GM21390 (cell line): ENCODE measurements around the gene TENM3.
"Not testable (repeated sequence)": the region's sequence is repeated elsewhere in the genome, so short reads cannot be mapped to it uniquely, and the experiment has no call there.

ENCODE experiments used
- ATAC-seq: cut with Tn5 transposase; IDR thresholded peaks from one replicate; pipeline ENCODE4 v1.9.1; 2021; ENCODE audit not compliant: unreplicated experiment

Gene TENM3

DNA sequence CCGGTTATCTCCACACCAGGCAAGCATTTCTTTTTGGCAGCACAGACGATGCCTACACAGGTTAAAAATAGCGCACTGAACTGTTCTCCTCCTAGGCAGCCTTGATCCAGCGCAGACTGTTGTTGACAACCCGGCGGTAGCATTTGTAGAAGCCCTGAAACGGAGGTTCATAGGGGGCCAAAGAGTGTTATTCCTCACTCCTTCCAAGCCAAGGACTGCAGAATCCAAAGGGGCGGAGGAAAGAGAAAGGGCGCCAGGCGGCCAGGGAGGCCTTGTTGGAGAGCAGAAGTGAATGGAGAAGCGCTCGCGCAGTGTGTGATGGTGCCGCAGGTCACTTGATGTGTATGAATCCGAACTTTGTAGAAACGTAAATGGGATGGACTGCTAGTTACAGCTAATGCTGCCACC is 82.7 kb downstream of the TENM3 start:
- ATAC-seq = no peak

DNA sequence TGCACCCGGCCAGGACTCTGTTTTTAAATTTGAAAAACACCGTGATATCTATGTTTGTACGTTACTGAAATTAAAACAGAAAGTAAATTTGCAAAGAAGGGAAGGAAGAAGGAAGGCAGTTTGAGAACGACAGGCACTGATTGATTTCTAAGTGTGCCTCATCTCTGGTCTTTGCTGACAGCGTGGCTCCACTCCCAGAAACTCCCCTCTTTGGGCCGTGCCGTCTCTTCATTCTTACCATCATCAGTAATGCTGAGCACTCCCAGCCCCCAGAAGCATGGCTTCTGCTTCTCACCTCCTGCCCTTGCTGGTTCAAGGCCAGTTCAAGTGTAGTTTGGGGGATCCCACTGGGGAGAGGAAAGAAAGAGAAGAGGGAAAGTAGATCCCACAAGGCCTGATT is 85.3 kb downstream of the TENM3 start:
- no peak for ATAC-seq

DNA sequence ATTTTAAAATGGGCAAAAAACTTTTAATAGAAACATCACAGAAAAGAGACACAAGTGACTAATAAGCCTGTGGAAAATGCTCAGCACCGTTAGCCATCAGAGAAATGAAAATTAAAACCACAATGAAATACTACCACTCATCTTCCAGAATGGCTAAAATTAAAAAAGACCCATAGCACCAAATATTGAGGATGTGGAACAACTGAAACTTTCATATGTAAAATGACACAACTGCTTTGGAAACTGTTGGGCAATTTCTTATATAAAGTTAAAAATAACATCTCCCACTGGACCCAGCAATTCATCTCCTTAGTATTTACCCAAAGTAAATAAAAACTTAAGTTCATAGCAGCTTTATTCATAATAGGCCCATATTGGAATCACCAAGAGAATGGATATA is 94.2 kb downstream of the TENM3 start:
- ATAC-seq = no peak

DNA sequence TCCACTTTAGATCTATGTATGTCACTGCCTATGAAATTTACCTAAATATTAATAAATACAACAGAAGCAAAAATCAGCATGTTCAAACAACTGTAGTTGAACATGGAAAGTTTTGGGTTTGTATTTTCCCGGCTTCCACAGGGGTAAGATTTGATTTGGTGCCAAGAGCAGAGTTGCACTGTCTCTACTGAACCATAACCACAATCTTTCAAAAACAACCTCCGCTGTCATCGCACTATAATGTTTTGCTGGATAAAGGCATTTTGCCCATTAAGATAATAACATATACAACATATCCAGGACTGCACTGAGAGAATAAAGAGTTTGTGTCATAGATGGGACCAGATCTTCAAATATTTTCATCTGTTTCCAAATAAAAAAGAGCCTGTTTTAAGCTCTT is 94.9 kb downstream of the TENM3 start:
- ATAC-seq = no peak

DNA sequence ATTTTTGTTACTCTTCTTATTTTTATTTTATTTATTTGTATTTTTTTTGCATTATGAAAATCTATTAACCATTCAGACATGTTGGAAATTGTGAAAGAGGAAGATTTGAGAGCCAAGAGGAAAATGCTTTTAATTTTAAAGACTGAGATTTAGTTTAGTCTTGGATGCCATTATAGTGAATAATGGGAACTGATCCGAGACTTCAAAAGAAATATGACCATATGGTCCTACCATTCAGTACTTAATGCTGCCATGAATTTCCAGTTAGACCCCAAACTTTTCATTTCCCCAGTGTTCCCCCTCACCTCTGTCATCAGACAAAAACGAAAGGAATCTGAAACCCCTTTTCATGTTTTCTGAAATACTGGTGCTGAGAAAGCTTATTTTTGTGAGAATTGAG is 95.5 kb downstream of the TENM3 start:
- no peak for ATAC-seq

DNA sequence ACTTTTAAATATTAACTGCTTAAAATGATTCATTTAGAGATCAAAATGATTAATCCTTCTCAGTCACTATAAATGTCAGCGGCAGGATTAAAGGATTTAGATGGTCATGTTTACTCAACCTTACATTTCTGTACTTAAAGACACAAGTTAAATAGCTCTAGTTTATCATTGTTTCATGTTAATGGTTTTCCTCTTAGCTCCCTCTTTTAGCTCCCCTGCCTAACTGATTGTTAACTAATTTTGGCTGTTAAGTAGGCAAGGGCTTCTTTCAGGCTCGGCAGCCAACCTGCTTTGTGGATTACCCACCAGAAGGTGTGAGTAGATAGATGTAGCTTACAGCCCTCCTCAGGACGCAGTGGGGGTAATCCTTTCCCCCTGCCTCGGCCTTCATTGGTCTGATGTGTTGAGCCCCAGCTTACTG is 96.0 kb downstream of the TENM3 start:
- no peak for ATAC-seq

DNA sequence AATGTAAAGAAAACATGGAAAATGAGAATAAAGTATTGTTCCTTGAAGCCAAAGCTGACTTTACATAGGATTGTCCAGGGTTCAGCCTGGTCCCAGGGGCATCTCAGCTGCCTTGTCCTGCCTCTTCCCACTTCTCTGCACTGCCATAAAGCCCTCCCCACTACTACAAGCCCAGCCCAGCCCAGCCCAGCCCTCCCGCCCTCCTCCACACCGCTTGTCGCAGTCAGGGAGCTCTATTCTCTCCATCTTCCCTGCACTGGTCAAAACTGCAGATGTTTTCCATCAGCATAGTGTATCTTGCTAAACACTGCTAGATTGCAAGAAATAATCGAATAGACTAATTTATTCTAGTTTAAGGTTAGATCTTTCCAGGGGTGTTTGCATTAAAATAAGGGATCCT is 100.3 kb downstream of the TENM3 start:
- ATAC-seq = no peak

DNA sequence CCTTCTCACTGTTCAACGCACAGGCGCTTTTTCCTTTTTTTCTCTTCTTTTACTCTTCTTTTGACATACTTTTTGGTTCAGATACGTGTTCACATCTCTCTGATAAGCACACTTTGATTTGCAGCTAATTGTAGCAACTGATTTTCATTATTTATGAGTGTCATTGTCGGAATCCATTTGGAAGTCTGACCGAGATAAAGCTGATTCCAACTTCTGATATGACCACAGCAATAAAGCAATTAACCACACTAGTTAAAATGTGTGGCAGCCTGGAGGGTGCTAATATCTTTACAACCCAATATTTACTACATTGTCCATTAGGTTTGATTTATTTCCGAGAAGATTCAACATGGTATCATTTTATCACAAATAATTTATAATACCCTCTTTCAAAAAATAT is 101.8 kb downstream of the TENM3 start:
- ATAC-seq = no peak

DNA sequence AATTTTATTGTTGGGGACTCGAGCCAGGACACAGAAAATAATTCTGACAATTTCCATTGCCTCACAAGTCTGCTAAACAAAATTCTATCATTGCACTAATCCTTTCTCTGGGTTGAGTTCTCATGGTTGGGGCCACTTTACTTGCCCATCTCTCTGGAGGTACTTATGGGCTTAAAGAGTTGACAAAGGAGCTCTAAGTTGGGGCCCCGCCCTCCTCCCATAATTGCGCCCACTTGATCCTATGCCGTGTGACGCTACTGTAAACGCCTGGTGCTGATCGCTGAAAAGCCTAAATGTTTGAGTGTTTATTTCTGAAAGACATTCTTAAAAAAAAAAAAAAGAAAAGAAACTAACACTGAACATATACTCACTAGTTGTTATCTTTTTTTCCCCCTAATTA is 103.0 kb downstream of the TENM3 start:
- ATAC-seq = no peak

DNA sequence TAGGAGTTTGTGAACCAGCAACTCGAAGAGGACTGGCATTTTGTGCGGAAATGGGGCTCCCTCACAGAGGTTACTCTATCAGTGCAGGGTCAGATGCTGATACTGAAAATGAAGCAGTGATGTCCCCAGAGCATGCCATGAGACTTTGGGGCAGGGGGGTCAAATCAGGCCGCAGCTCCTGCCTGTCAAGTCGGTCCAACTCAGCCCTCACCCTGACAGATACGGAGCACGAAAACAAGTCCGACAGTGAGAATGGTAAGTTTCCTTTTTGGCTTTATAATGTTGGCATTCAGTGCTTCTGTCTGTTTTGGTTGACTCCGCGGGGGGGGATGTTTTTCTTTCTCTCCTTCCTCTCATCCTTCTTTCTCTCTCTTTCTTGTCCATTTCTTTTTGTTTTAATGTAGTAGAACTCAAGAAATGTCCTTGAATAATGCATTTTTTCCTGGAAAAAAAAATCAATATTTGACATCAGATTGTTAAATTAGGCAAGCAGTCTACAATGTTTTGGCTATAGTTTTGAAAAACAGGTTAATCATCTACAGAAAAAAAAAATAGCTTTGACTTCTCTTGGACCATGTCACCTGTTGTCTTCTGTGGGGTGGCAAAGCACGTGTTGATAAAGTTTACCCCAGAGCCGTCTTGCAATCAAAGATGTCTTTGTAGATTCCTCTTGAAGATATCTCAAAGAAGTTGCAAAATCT is 103.6 kb downstream of the TENM3 start:
- ATAC-seq = no peak

DNA sequence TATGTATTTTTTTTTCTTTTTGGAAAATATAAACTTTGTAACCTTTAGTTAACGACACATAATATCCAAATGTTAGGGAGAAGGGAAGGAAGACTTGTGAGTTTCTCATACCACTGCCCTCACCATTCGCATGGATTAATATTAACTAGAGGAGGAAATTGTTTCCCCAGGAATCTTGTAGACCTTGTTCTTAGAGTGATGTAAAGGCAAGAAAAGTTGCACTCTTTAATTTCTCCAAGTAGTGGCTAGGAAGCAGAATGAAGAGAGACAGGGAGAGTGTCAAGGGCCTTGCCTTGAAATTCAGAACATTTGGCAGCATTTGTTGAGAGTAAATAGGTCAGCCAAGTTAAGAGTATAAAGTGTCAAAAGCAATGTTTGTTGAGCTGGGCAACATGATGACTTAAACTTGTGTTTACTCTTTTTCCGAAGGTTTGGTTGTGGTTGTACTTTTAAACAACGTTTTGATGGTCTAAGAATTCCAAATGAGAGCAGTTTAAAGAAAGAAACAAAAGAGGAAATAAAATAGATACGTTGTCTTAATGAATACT is 105.7 kb downstream of the TENM3 start:
- ATAC-seq = no peak

DNA sequence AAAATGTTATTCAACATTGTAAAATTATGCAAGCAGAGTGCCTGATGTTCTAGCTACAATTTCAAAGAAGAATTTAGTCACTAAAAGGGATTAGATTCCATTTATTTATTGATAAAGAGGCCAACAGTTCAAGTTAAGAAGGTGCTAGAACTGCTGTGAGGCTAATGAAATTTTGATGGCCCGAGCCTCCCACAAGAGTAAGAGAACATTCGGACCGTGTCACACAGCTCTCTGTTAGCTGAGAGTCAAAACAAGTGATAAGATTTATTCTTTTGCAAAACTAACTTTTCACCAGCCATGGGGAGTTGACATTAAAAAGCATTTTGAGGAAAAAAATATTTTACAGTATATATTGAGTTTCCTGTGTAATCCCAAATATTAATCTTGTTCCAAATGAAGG is 106.8 kb downstream of the TENM3 start:
- no peak for ATAC-seq

DNA sequence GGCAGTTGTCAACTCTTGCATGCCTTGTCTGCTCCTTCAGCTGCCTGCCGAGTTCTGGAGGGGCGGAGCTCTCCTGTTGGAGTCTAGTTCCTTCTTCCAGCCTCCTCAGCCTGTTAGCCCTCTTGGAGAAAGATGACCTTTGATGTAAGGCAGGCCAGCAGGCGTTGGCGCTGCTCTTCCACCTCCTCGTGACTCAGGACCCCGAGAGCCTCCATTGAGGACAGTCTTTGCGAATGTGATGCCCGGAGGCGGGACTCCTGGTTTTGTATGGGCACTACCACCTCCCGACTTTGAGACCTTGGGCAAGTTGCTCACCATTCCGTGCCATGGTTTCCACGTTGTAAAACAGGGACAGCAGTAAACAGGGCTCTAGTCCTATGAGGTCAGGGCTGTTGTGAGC is 108.3 kb downstream of the TENM3 start:
- ATAC-seq = no peak

DNA sequence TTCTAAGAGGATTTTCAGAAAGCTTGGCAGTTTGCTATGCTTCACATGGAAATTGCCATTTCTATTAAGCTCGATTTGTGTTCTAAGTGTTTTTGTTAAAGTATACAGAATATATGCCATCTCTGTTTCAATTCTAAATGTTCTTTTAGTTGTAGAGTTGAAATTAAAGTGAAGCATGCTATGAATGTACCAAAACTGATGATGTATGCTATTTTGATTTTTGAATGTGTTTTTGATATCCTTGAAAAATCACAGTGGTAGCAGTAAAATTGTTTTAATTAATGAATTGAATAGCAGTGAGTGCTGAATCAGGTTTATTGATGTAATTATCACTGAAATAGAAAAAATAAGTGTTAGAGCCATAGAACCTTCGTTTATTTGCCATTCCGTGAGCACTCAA is 110.9 kb downstream of the TENM3 start:
- no peak for ATAC-seq

DNA sequence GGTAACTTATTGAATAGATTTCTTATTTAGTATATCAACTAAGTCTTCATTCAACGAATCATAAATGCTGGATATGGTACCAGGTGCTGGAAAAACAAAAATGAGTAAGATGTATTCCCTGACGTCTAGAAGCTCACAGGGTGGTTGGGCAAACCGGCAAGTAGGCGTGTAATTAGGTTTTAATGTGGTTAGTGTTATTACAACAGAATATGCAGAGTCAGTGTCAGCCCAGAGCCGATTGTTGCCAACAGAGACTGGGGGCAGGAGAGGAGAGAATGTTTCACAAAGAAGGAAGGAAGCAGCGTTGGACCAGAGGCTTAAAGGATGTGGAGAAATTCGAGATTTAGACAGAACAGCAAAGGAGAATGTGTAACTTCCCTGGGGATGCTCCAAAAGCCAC is 111.7 kb downstream of the TENM3 start:
- ATAC-seq = no peak

DNA sequence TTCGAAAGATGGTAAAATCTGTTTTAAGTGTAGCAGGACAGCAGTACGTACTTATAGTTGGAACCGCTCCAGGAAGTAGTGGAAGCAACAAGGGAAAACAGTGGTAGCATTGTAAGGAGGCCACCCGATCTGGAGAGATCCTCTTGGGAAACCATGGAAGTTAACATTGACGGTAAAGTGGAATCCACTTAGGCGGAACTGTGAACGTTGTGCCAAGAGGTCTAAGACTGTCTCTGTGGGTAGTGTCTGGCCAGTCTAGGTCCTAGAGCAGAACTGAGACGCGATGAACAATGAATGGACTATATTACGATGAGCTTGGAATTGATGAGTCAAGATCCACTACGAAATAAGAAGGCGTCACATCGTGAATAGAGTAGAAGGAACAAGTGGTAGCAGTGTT is 124.0 kb downstream of the TENM3 start:
- ATAC-seq = no peak

DNA sequence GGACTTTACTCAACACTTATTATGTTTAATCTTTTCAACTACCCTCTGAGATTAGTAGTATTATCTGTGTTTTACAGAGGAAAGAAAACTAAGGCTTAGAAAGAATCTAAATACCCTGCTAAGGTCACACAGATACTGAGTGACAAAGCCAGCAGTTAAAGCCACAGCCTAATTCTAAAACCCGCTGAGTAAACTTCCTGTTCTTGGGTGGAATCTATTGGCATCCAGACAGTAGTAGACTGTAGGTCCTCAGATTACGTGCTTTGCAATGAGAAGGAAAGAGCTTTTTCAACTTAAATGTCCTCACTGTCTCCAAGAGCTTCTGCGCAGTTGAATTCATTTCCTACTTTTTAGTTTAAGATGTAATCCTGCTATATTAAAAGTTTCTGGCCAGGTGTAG is 126.0 kb downstream of the TENM3 start:
- ATAC-seq = no peak

DNA sequence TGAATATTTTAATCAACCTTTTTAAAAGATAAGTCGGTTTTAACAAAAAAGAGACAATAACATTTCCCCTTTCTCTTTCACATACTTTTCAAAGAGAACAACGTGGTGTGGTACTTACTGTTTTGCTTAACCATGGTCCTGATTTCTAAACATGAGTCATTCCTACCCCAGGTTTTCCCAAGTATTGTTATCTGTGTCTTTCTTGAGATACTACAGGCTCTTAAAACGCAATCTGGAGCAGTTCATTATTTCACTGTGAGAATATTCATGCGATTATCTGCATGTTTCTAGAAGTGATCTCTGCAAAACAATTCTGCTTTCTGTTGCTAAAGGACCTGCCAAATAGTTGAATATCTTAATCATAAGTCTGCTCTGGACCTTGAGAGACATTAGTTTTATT is 127.3 kb downstream of the TENM3 start:
- no peak for ATAC-seq

DNA sequence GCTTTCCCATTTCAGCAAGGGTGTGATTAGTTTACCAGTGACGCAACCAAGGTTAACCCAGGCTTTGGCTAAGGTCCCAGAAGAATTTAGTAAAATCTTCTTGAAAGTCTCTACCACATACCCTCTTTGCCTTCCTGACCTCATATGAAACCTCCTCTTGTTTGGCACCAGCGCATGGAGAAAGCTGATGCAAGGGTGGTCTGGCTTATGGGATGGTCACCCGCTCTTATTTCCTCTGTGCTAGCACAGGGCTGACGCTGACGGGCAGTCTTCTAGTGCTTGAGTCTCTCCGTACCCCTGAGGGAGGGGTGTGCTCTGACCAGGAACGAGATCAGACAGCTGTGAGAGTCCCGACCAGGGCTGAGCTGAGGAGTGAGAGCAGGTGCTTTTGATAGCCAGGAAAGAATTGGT is 137.6 kb downstream of the TENM3 start:
- ATAC-seq = no peak

DNA sequence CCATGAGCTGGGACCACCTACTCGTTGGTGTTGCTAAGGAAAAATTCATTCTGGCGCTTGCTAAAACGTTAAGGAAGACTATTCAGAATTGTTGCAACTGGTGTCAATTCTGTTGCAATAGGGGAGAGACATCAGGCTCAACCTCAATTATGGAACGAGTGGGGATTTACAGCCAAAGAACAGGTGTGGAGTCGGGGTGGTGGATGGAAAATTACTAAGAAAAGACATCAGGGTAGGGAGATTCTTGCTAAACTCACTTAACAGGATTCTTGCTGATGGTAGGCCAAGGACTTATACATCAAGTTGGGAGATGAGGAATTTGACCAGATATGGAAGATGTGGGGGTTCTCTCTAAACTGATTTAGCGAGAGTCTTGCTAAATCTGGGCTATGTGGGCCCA is 139.7 kb downstream of the TENM3 start:
- ATAC-seq = no peak

DNA sequence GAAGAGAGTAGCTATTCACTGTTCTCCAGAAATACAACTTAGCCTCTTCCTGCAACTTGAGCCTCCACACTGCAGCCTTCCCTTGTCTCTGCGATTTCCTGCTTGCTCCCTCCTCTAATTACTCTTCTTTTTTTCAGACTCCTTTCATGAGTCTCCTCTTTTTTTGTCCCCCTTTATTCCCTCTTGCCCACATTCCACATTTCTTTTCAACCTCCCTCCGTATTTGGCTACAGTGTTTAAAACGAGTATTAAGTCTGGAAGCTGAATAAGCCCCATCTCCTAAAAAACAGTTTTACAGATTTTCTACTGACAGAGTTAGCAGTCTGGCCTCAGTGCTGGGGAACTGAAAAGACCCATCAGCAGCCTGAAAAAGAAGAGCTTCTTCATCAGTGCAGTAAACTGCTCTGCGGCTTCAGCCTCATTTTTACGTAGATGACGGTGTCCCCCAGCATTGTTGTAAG is 141.5 kb downstream of the TENM3 start:
- ATAC-seq = no peak

DNA sequence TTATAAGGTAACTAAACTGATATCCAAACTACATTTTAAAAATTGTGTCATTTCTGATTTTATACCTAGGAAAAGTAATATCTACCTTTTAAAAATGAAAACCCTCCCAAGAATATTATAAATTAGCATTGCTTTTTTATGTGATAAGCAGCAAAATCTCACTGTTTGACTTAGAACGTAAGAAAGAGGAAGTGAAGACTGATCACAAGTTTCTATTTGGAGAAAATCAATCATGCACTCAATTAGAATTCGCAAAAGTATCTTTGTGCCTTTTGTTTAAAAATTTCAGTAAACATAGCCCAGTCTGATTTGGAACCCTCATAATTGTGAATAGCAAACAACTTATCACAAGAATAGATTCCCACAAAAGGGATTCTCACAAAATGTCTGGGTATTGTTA is 142.7 kb downstream of the TENM3 start:
- ATAC-seq = no peak

DNA sequence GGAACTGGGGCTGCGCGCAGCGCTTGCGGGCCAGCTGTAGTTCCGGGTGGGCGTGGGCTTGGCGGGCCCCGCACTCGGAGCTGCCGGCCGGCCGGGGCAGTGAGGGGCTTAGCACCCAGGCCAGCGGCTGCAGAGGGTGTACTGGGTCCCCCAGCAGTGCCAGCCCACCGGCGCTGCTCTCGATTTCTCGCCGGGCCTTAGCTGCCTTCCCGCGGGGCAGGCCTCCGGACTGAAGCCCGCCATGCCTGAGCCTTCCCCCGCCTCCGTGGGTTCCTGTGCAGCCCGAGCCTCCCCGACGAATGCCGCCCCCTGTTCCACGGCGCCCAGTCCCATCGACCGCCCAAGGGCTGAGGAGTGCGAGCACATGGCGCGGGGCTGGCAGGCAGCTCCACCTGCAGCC is 143.4 kb downstream of the TENM3 start:
- not testable (repeated sequence) for ATAC-seq
